GM19043 (cell line): ENCODE data around the gene TMEM50A.
"Not testable (repeated sequence)": the region's sequence is repeated elsewhere in the genome, so short reads cannot be mapped to it uniquely, and the experiment has no call there.

Experiments
- ATAC-seq: cut with Tn5 transposase; IDR thresholded peaks from one replicate; pipeline ENCODE4 v1.9.1; 2021; ENCODE audit warnings: low read depth; ENCODE audit not compliant: unreplicated experiment

The TMEM50A gene

GRCh38 chr1:25338188-25338981 is at the start of gene TMEM50A:
TMEM50A (plus strand) TSS chr1:25338334; CDS start chr1:25340487, 2,153 bp downstream.
- peak; percentile 50 for ATAC-seq

- not testable (repeated sequence) for ATAC-seq
These were observed 49.5 kb upstream of the TMEM50A start for GRCh38 chr1:25288573-25289101.

- not testable (repeated sequence) for ATAC-seq
These were observed 48.1 kb upstream of the TMEM50A start for GRCh38 chr1:25290043-25290442.

- not testable (repeated sequence) for ATAC-seq
These were observed 44.7 kb upstream of the TMEM50A start for GRCh38 chr1:25293426-25293825.

- ATAC-seq = not testable (repeated sequence)
These were observed 43.0 kb upstream of the TMEM50A start for GRCh38 chr1:25294889-25295826.

- not testable (repeated sequence) for ATAC-seq
These were observed 41.6 kb upstream of the TMEM50A start for GRCh38 chr1:25296501-25296900.

GRCh38 chr1:25300729-25301128 is 37.4 kb upstream of the TMEM50A start:
- ATAC-seq = not testable (repeated sequence)

- ATAC-seq = not testable (repeated sequence)
These were observed 35.8 kb upstream of the TMEM50A start for GRCh38 chr1:25302330-25302729.

- not testable (repeated sequence) for ATAC-seq
These were observed 33.2 kb upstream of the TMEM50A start for GRCh38 chr1:25304936-25305335.

GRCh38 chr1:25308168-25308567 is 30.0 kb upstream of the TMEM50A start:
- not testable (repeated sequence) for ATAC-seq

- ATAC-seq = not testable (repeated sequence)
These were observed 29.0 kb upstream of the TMEM50A start for GRCh38 chr1:25309085-25309484.

- ATAC-seq = not testable (repeated sequence)
These were observed 28.6 kb upstream of the TMEM50A start for GRCh38 chr1:25309486-25309885.

GRCh38 chr1:25312806-25313470 is 25.2 kb upstream of the TMEM50A start:
- ATAC-seq = not testable (repeated sequence)

GRCh38 chr1:25320314-25320938 is 17.7 kb upstream of the TMEM50A start:
- ATAC-seq = not testable (repeated sequence)

- ATAC-seq = not testable (repeated sequence)
These were observed 16.0 kb upstream of the TMEM50A start for GRCh38 chr1:25322127-25322526.

- ATAC-seq = not testable (repeated sequence)
These were observed 13.7 kb upstream of the TMEM50A start for GRCh38 chr1:25324407-25324806.

- not testable (repeated sequence) for ATAC-seq
These were observed 10.0 kb upstream of the TMEM50A start for GRCh38 chr1:25327864-25328790.

GRCh38 chr1:25328791-25329185 is 9.3 kb upstream of the TMEM50A start:
- ATAC-seq = not testable (repeated sequence)

GRCh38 chr1:25329336-25329735 is 8.8 kb upstream of the TMEM50A start:
- ATAC-seq = not testable (repeated sequence)
